ENCODE results near the gene COL5A2.
A peak's percentile ranks its signal among the peaks of the same experiment; 100 is the strongest.

The COL5A2 gene

GRCh38 chr2:189150033-189150432, 29.5 kb downstream of the COL5A2 start:
- no peak for TF ChIP-seq CTCF (IDR thresholded peaks at IDR 0.05; ENCODE audit: low read depth, low read length)

GRCh38 chr2:189147989-189148388, 31.6 kb downstream of the COL5A2 start:
- H3K4me3 ChIP-seq (ENCODE audit: low read depth, low read length) = no peak overlapping the region
- no peak for TF ChIP-seq CTCF (IDR thresholded peaks at IDR 0.05; ENCODE audit: low read depth, low read length)

More at GRCh38 chr2:189150033-189150432, 29.5 kb downstream of the COL5A2 start:
- H3K4me3 ChIP-seq (ENCODE audit: low read depth, low read length) = no peak overlapping the region

GRCh38 chr2:189147361-189147760, 32.2 kb downstream of the COL5A2 start:
- TF ChIP-seq CTCF (IDR thresholded peaks at IDR 0.05; ENCODE audit: low read depth, low read length) = no peak

GRCh38 chr2:189146553-189146952, 33.0 kb downstream of the COL5A2 start:
- TF ChIP-seq CTCF (IDR thresholded peaks at IDR 0.05; ENCODE audit: low read depth, low read length) = no peak
- H3K4me3 ChIP-seq (ENCODE audit: low read depth, low read length) = no peak overlapping the region

More at GRCh38 chr2:189147361-189147760, 32.2 kb downstream of the COL5A2 start:
- no peak overlapping the region for H3K4me3 ChIP-seq (ENCODE audit: low read depth, low read length)

GRCh38 chr2:189144700-189145211, 34.8 kb downstream of the COL5A2 start:
- H3K4me3 ChIP-seq (ENCODE audit: low read depth, low read length) = no peak overlapping the region
- TF ChIP-seq CTCF (IDR thresholded peaks at IDR 0.05; ENCODE audit: low read depth, low read length) = no peak

GRCh38 chr2:189143925-189144324, 35.6 kb downstream of the COL5A2 start:
- TF ChIP-seq CTCF (IDR thresholded peaks at IDR 0.05; ENCODE audit: low read depth, low read length) = no peak
- H3K4me3 ChIP-seq (ENCODE audit: low read depth, low read length) = no peak overlapping the region

GRCh38 chr2:189142893-189143759, 36.4 kb downstream of the COL5A2 start:
- no peak overlapping the region for H3K4me3 ChIP-seq (ENCODE audit: low read depth, low read length)
- TF ChIP-seq CTCF (IDR thresholded peaks at IDR 0.05; ENCODE audit: low read depth, low read length) = peak; percentile 46
